NCI-H510A treated with DMSO at 0.1 percent for 48 hours (cell line): ENCODE results near the gene COL7A1.

Experiments
- DNase-seq: peaks from one replicate; lab custom pipeline; 2025; lab: John Stamatoyannopoulos, UW

Gene COL7A1

GRCh38 chr3:48591886-48592518, 3.1 kb downstream of the COL7A1 start:
- no peak for DNase-seq

- DNase-seq: no peak
These were observed 3.7 kb downstream of the COL7A1 start for GRCh38 chr3:48591436-48591835.

GRCh38 chr3:48588230-48588629, 6.9 kb downstream of the COL7A1 start:
- no peak for DNase-seq

DNA sequence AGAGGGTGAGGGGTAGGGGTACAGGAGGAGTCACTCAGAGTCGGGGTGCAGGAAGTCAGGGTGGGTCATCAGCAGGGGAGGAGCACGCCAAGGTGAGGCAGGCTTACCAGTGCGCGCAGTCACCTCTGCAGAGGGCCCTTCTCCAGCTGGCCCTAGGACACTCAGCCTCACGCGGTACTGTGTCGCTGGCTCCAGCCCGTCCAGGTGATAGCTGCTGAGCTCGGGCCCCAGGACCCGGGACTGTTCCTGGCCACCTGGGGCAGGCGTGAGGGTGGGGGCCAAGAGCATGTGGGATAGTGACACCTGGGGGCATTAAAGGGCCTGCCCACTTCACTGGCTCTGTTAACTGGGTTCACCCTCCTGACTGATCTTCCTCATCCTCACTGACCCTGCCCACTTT, 7.4 kb downstream of the COL7A1 start:
- no peak for DNase-seq

- DNase-seq: no peak
These were observed 9.7 kb downstream of the COL7A1 start for GRCh38 chr3:48585411-48585810.

DNA sequence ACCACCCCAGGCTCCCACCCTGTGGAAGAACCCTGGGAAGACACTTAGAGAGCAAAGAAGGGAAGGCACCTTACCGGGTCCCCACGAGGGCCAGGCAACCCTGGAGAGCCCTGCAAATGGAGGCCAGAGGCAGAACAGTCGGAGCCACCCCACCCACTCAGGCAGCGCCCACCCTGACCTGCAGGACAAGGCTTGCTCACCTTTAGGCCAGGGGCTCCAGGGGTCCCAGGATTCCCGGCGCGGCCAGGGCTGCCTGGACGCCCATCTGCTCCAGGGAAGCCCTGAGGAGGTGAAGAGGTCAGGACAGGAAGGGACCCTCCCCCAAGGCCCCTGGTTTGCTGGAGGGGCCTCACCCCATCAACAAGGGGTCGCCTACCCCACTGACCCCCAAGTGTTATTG, 10.3 kb downstream of the COL7A1 start:
- DNase-seq: no peak

GRCh38 chr3:48581621-48582481, 13.3 kb downstream of the COL7A1 start:
- no peak for DNase-seq

DNA sequence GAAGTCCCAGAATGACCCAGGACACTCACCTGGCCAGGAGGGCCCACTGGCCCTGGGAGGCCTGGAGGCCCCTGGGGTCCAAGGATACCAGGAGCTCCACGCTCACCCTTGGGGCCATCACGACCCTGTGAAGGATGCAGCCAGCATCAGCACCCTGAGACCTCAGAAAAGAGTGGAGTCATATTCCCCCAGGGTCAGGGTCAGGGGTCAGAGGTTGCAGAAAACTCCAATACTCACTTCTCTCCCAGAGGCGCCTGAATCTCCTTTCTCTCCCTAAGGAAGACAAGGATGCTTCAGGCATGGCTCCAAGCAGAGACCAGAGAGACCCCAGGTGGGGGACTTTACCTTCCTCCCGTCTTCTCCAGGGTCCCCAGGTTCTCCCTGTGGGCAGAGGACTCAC, 18.5 kb downstream of the COL7A1 start:
- DNase-seq: no peak

- no peak for DNase-seq
These were observed 19.8 kb downstream of the COL7A1 start for GRCh38 chr3:48575366-48575765.

GRCh38 chr3:48573973-48574585, 21.1 kb downstream of the COL7A1 start:
- DNase-seq: no peak

GRCh38 chr3:48572517-48572916, 22.6 kb downstream of the COL7A1 start:
- DNase-seq: no peak

DNA sequence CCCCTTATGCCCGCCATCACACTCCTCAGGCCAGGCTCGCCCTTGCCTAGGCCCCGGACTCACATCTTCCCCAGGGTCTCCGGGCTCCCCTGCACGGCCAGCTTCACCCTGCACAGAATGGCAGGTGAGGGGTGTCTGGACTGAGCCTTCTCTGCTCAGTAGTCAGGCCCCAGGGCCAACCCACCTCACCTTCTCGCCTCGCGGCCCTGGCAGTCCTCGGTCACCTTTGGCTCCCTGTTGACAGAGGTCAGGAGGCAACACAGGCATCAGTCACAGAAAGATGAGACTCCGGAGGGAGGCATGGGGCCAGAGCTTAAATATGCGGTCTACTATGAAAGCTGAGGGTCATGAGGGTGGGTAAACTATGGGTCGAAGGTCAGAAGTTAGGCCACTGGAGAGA, 23.2 kb downstream of the COL7A1 start:
- DNase-seq: no peak

DNA sequence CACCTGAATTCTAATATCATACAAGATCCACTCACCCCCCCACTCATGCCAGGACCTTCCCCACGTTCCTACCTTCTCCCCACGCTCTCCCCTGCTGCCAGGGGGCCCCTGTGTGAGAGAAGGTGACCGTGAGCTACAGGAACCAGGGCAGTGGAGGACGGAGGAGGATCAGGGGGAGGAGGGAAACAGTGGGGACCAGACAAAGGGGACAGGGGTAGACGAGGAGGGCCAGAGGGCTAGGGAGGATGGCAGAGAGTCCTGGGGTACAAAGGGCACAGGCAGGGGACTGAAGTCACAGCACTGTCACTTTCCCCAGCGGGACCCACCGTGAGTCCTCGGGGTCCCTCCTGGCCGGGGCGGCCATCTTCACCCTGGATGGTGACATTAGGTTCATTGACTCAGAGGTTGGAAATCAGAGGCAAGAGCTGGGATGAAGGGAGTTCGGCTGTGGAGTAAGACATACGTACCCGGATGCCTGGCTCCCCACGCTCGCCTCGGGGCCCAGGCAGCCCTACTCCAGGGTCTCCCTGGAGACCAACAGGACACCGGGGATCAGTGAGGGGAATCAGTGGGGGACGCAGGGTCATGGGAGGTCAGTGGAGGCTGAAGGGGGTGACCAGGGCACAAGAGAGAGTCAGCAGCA, 25.2 kb downstream of the COL7A1 start:
- no peak for DNase-seq

GRCh38 chr3:48569400-48569799, 25.7 kb downstream of the COL7A1 start:
- DNase-seq: no peak

- DNase-seq: no peak
These were observed 26.7 kb downstream of the COL7A1 start for GRCh38 chr3:48568476-48568875.

DNA sequence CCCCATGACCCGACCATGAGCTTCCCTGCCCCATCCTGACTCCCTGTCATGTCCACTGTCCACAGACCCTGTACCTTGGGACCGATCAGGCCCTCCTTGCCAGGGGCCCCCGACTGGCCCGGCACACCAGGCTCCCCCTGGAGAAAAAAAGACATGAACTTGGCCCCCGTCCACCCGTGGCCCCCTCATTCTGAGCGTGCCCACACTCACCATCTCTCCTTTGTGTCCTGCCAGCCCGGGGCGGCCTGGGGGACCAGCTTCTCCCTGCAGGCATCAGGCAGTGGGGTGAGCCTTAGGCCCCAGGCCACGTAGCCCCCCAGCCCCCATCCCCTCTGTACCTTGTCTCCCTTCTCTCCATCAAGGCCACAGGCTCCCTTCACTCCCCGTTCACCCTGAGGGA, 27.6 kb downstream of the COL7A1 start:
- DNase-seq: no peak

DNA sequence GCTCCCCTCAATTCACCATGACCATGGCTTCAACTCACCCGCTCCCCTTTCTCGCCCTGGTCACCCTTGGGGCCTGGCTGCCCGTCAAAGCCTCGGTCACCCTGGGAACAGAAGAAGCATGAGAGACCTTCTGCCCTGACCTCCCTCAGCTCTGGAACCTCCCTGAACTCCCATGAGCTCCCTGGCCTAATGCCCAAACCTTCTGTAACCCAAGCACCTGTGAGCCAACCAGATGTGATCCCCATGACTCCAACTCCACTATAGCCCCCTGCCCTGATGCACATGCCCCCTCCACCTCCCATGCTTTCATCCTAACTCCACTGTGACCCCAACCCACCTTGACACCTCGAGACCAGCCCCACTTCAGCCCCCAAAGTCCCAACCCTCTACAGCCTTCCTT, 28.0 kb downstream of the COL7A1 start:
- DNase-seq: no peak

DNA sequence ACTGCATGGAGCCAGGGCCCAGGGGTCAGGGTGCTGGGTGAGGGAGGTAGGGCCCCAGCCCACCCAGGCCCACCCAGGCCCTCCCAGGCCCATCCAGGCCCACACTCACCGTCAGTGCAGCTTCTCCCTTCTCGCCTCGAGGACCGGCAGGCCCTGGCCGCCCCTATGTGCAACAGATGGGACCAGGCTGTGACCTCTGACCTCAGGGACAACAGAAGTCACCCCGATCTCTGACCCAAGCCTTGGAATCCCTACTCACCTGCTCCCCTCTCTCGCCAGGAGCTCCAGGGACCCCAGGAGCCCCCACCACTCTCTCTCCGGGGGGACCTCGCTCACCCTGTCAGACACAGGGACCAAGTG, 28.7 kb downstream of the COL7A1 start:
- DNase-seq: no peak

DNA sequence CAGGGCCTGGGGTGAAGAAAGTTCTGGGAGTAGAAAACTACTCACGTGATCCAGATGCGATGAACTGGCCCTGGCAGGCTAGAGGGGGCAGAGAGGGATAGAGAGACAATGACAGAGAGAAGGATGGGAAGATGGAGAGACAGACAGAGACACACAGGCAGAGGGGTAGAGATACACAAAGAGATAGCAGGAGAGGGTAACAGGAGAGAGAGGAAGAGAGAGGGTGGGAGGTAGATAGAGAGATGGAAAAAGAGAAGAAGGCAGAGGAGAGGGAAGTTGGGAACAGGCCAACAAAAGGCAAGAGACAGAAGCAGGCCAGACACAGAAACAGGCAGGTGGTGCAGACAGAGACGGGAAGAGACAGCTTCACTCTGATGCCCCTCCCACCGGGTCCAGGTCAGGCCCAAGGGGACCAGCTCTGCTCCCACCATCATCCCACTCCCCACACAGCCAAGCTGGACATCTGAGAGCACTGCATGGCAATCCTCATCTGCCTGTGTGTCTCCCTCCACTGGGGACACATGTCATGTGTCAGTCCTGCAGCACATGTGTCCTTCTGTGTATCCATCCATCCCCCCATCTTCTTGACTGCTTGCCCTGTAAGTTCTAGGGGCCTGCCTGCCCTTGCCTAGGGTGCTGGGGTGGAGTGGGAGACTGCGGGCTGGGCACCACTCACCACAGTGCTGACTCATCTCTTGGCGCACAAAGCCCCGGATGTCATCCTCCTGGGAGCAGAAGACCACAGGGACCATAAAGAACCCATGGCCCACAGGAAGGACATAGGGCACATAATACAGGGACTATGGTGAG, 29.3 kb downstream of the COL7A1 start:
- DNase-seq: no peak

DNA sequence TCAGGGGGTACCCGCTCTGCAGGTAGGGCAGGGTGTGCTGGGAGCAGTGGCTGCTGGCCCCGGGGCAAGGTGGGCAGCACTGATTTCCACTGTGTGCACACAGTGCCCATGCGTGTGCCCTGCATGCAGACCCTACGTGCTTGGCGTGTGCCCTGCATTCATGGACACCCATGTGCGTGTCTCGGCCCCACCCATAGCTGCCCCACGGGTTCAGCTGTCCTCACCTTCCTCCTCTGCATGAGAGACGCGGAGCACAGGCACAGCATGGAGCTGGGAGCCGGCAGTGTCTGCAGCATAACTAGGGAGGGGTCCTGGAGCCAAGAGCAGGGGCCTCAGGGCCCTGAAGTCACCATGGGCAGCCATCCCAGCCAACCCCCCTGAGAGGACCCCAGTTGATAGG, 29.9 kb downstream of the COL7A1 start:
- no peak for DNase-seq

DNA sequence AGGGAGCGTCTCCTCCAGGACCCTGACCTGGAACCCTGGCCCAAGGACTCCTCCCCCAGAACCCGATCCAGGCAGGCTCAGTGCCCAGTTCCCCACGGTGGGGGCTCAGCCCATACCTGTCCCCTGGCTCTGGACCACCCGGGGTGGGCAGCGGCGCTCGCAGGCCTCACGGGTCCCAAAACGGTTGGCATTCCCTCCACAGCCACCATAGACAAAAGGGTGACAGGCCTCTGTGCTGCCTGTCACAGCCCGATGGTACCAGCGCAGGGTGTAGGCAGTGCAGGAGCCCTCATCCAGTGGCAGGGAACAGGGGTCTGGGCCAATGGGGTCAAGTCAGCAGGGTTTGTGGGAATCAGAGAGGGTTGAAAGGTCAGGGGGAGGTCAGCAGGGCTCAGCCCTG, 30.5 kb downstream of the COL7A1 start:
- no peak for DNase-seq

GRCh38 chr3:48564022-48564421, 31.1 kb downstream of the COL7A1 start:
- DNase-seq: no peak
